Trophoblast cell (in vitro differentiated cells and primary cell): Measurements from ENCODE around the gene USF2.

Source experiments
- DNase-seq, 2 donors: peaks; one replicate each; pipeline ENCODE4 v3.0.0-alpha.2; 2016
- H2AFZ ChIP-seq: 2 replicates; pipeline ENCODE4 v1.6.1; 2013; ENCODE audit warnings: low read length, moderate library complexity, mild to moderate bottlenecking; ENCODE audit not compliant: insufficient read depth, poor library complexity
- H2AK5ac ChIP-seq: 2 replicates; pipeline ENCODE4 v1.6.1; 2013; ENCODE audit warnings: mild to moderate bottlenecking, low read length
- H2BK120ac ChIP-seq: 2 replicates; pipeline ENCODE4 v1.6.1; 2013; ENCODE audit warnings: low read length, mild to moderate bottlenecking, moderate library complexity; ENCODE audit not compliant: insufficient read depth, poor library complexity
- H2BK12ac ChIP-seq: 2 replicates; pipeline ENCODE4 v1.6.1; 2013; ENCODE audit warnings: mild to moderate bottlenecking, low read length, moderate library complexity
- H2BK5ac ChIP-seq: 2 replicates; pipeline ENCODE4 v1.6.1; 2013; ENCODE audit warnings: low read length, low read depth, moderate library complexity, mild to moderate bottlenecking; ENCODE audit not compliant: poor library complexity
- H3K14ac ChIP-seq: 2 replicates; pipeline ENCODE4 v1.6.1; 2013; ENCODE audit warnings: mild to moderate bottlenecking, low read length
- H3K18ac ChIP-seq: 2 replicates; pipeline ENCODE4 v1.6.1; 2013; ENCODE audit warnings: mild to moderate bottlenecking, low read length
- H3K23ac ChIP-seq: 2 replicates; pipeline ENCODE4 v1.6.1; 2013; ENCODE audit warnings: low read length
- H3K27ac ChIP-seq: 2 replicates; pipeline ENCODE4 v1.5.1; 2013; ENCODE audit warnings: low read depth, mild to moderate bottlenecking, inconsistent platforms, low read length, moderate library complexity
- H3K27me3 ChIP-seq: 2 replicates; pipeline ENCODE4 v1.6.1; 2013; ENCODE audit warnings: inconsistent platforms, mild to moderate bottlenecking, low read length, moderate library complexity; ENCODE audit not compliant: insufficient read depth
- H3K36me3 ChIP-seq, 2 experiments: 1 replicate in 1 of 2; 2 replicates in 1 of 2; pipeline ENCODE4 v1.6.1; 2013; ENCODE audit warnings: low read length in 2 of 2, mild to moderate bottlenecking in 2 of 2, moderate library complexity in 1 of 2; ENCODE audit not compliant: insufficient read depth in 2 of 2, control insufficient read depth in 1 of 2
- H3K4ac ChIP-seq: 2 replicates; pipeline ENCODE4 v1.6.1; 2013; ENCODE audit warnings: low read depth, mild to moderate bottlenecking, low read length, moderate library complexity
- H3K4me1 ChIP-seq, 2 experiments: 1 replicate in 1 of 2; 2 replicates in 1 of 2; pipeline ENCODE4 v1.6.1; 2013; ENCODE audit warnings: low read length in 2 of 2, mild to moderate bottlenecking in 2 of 2, moderate library complexity in 1 of 2; ENCODE audit not compliant: insufficient read depth in 2 of 2, control insufficient read depth in 1 of 2
- H3K4me2 ChIP-seq: 2 replicates; pipeline ENCODE4 v1.6.1; 2013; ENCODE audit warnings: inconsistent platforms, mild to moderate bottlenecking, low read length, moderate library complexity
- H3K4me3 ChIP-seq: 2 replicates; pipeline ENCODE4 v1.5.1; 2013; ENCODE audit warnings: mild to moderate bottlenecking, low read depth, low read length, inconsistent platforms
- H3K79me1 ChIP-seq: one replicate; pipeline ENCODE4 v1.6.1; 2013; ENCODE audit warnings: low read length
- H3K79me2 ChIP-seq: 2 replicates; pipeline ENCODE4 v1.6.1; 2013; ENCODE audit warnings: low read length, mild to moderate bottlenecking; ENCODE audit not compliant: control insufficient read depth, insufficient read depth, poor library complexity
- H3K9ac ChIP-seq: 2 replicates; pipeline ENCODE4 v1.6.1; 2013; ENCODE audit warnings: mild to moderate bottlenecking, low read length
- H3K9me3 ChIP-seq: 2 replicates; pipeline ENCODE4 v1.6.1; 2013; ENCODE audit warnings: low read depth, mild to moderate bottlenecking, control low read depth, inconsistent platforms, low read length; ENCODE audit not compliant: insufficient read depth
- H4K12ac ChIP-seq: 2 replicates; pipeline ENCODE4 v1.6.1; 2013; ENCODE audit warnings: low read depth, mild to moderate bottlenecking, low read length, moderate library complexity
- H4K8ac ChIP-seq: 2 replicates; pipeline ENCODE4 v1.6.1; 2013; ENCODE audit warnings: low read depth, mild to moderate bottlenecking, low read length, moderate library complexity
- H4K91ac ChIP-seq: one replicate; pipeline ENCODE4 v1.6.1; 2013; ENCODE audit warnings: low read depth, mild to moderate bottlenecking, low read length, moderate library complexity
- WGBS: extraction: QIAGEN DNeasy Blood & Tissue Kit; methylation state at CpG from one replicate; pipeline ENCODE4 v1.1.7; 2013; ENCODE audit warnings: missing lambda C conversion rate; ENCODE audit not compliant: insufficient read length, insufficient coverage; ENCODE audit errors: extremely low coverage; 5-methylcytosine and 5-hydroxymethylcytosine counted together

Gene USF2

GRCh38 chr19:35267818-35268535 is 785 bp upstream of the USF2 start:
- Histone ChIP-seq H3K4me1 (peaks cover 12 to 15% of the 10 kb centered on the region in 2 experiments), H4K8ac (peak overlapping the region; percentile 89), H3K79me2 (peaks cover 11% of the 10 kb centered on the region), H3K14ac (peak overlapping the region; percentile 83), H3K23ac (no peak overlapping the region), H3K4me3 (peak overlapping the region; percentile 73), H3K9me3 (no peaks in the 10 kb centered on the region), H3K27ac (peak overlapping the region; percentile 96), H2BK120ac (peak overlapping the region; percentile 56), H4K91ac (peak overlapping the region; percentile 90), H3K36me3 (peaks cover 53% of the 10 kb centered on the region in 2 experiments), H3K18ac (peak overlapping the region; percentile 73), H2BK12ac (peak overlapping the region; percentile 2), H2BK5ac (peak overlapping the region; percentile 69), H3K4me2 (peak overlapping the region; percentile 69), H2AK5ac (peak overlapping the region; percentile 67), H3K27me3 (no peaks in the 10 kb centered on the region), H3K9ac (peak overlapping the region; percentile 71), H3K4ac (peak overlapping the region; percentile 95), H4K12ac (peak overlapping the region; percentile 94), H2AFZ (peak overlapping the region; percentile 45), H3K79me1 (peaks cover 11% of the 10 kb centered on the region)
- DNase-seq = peak; percentile 34 to 82
- no CpG with 5 or more reads among the region's 100 CpGs for whole genome bisulfite sequencing

GRCh38 chr19:35269438-35270117 is 816 bp downstream of the USF2 start:
- peak; percentile 86 to 94 for DNase-seq
- Histone ChIP-seq H2BK120ac (peak overlapping the region; percentile 90), H2BK5ac (peak overlapping the region; percentile 42), H3K79me1 (peaks cover 11% of the 10 kb centered on the region), H4K91ac (peak overlapping the region; percentile 67), H4K12ac (peak overlapping the region; percentile 79), H3K4ac (peak overlapping the region; percentile 34), H3K18ac (peak overlapping the region; percentile 90), H3K23ac (no peak overlapping the region), H3K9me3 (no peaks in the 10 kb centered on the region), H2AFZ (peak overlapping the region; percentile 92), H3K4me3 (peak overlapping the region; percentile 90), H3K79me2 (peaks cover 11% of the 10 kb centered on the region), H3K27ac (peak overlapping the region; percentile 97), H3K14ac (peak overlapping the region; percentile 66), H3K27me3 (no peaks in the 10 kb centered on the region), H3K4me2 (peak overlapping the region; percentile 87), H3K4me1 (peaks cover 12 to 15% of the 10 kb centered on the region in 2 experiments), H2AK5ac (peak overlapping the region; percentile 57), H4K8ac (peak overlapping the region; percentile 93), H2BK12ac (no peak overlapping the region), H3K9ac (peak overlapping the region; percentile 92), H3K36me3 (peaks cover 59 to 64% of the 10 kb centered on the region in 2 experiments)
- WGBS = no CpG with 5 or more reads among the region's 66 CpGs

- peaks cover 12 to 15% of the 10 kb centered on the region in 2 experiments for H3K4me1 ChIP-seq
- no CpG with 5 or more reads among the region's 16 CpGs for WGBS
- H3K27ac ChIP-seq = no peak overlapping the region
- no peak overlapping the region for H3K4ac ChIP-seq
- no peak overlapping the region for H3K23ac ChIP-seq
- peaks cover 11% of the 10 kb centered on the region for H3K79me1 ChIP-seq
- H3K9me3 ChIP-seq = no peaks in the 10 kb centered on the region
- no peak overlapping the region for H3K14ac ChIP-seq
- H2AK5ac ChIP-seq = no peak overlapping the region
- no peak overlapping the region for H4K12ac ChIP-seq
- H2BK12ac ChIP-seq = no peak overlapping the region
- no peak overlapping the region for H3K4me3 ChIP-seq
- no peak overlapping the region for H3K18ac ChIP-seq
- H3K9ac ChIP-seq = peak overlapping the region; percentile 54
- DNase-seq = no peak
- no peak overlapping the region for H2BK120ac ChIP-seq
- H4K91ac ChIP-seq = no peak overlapping the region
- H2BK5ac ChIP-seq = no peak overlapping the region
- H4K8ac ChIP-seq = no peak overlapping the region
- H3K36me3 ChIP-seq = peaks cover 54 to 65% of the 10 kb centered on the region in 2 experiments
- peak overlapping the region; percentile 87 for H3K4me2 ChIP-seq
- H3K79me2 ChIP-seq = peaks cover 11% of the 10 kb centered on the region
- no peak overlapping the region for H2AFZ ChIP-seq
- no peaks in the 10 kb centered on the region for H3K27me3 ChIP-seq
Observed at GRCh38 chr19:35270381-35270811, 1.6 kb downstream of the USF2 start.

GRCh38 chr19:35271546-35271945 is 2.8 kb downstream of the USF2 start:
- no CpG with 5 or more reads among the region's 7 CpGs for WGBS
- Histone ChIP-seq H4K12ac (no peak overlapping the region), H2AFZ (no peak overlapping the region)

More at GRCh38 chr19:35271546-35271945, 2.8 kb downstream of the USF2 start:
- Histone ChIP-seq H3K79me2 (peaks cover 11% of the 10 kb centered on the region), H3K36me3 (peaks cover 52 to 64% of the 10 kb centered on the region in 2 experiments), H3K4me1 (peaks cover 12 to 15% of the 10 kb centered on the region in 2 experiments), H3K4me3 (no peak overlapping the region), H2BK120ac (no peak overlapping the region), H2AK5ac (no peak overlapping the region), H3K79me1 (peaks cover 11% of the 10 kb centered on the region), H3K4ac (no peak overlapping the region), H3K23ac (no peak overlapping the region), H4K91ac (no peak overlapping the region), H3K18ac (peak overlapping the region; percentile 38), H4K8ac (no peak overlapping the region), H2BK12ac (no peak overlapping the region), H3K9me3 (no peaks in the 10 kb centered on the region), H3K14ac (no peak overlapping the region), H3K9ac (no peak overlapping the region), H3K27me3 (no peaks in the 10 kb centered on the region), H3K27ac (no peak overlapping the region), H3K4me2 (no peak overlapping the region), H2BK5ac (no peak overlapping the region)
- DNase-seq = no peak
